OCI-LY7 (cell line): ENCODE results near the gene MAP3K13.

Experiments used
- CTCF ChIP-seq: fragments of 200-600 bp; sonication (generic); conservative IDR thresholded peaks from 2 replicates; pipeline ENCODE4 v1.5.1; 2014; ENCODE audit warnings: mild to moderate bottlenecking, antibody characterized with exemption, low read length, moderate library complexity, mixed read lengths
- EZH2phosphoT487 ChIP-seq: fragments of 200-600 bp; sonication (generic); IDR thresholded peaks from 2 replicates; pipeline ENCODE4 v1.6.1; 2018; ENCODE audit warnings: low read depth, borderline replicate concordance, mild to moderate bottlenecking, mixed run types, antibody characterized with exemption, low read length, moderate library complexity, mixed read lengths

- no peak for TF ChIP-seq CTCF
- no peak for TF ChIP-seq EZH2phosphoT487
Measured at GRCh38 chr3:185416513-185416912, 53.6 kb downstream of the MAP3K13 start.
